Lung (tissue), 12 donors: Measurements from ENCODE around the gene KCNQ2. TPM values are rescaled to one million over a fixed set of nuclear protein-coding genes. Genes with fewer than 3 reads are reported as not detected.

Source experiments
- ATAC-seq: fragments of 200-7000 bp; cut with Tn5 transposase; one replicate; pipeline ENCODE4 v1.9.1; 2020; ENCODE audit warnings: moderate number of reproducible peaks; ENCODE audit not compliant: insufficient read depth, low FRiP score
- DNase-seq, 3 donors: peaks; one replicate each; pipeline ENCODE4 v3.0.0-alpha.2; 2013 to 2017
- H3K27ac ChIP-seq, 2 donors: one replicate each; pipeline ENCODE4 v1.5.1; 2013; ENCODE audit warnings: mild to moderate bottlenecking in 2 of 2, moderate library complexity in 2 of 2, control low read depth in 1 of 2, inconsistent platforms in 1 of 2, low read depth in 1 of 2, low read length in 1 of 2
- H3K27me3 ChIP-seq, 3 donors: one replicate each; pipeline ENCODE4 v1.5.1; 2013; ENCODE audit warnings: low read length in 2 of 3; ENCODE audit not compliant: control insufficient read depth in 3 of 3, insufficient read depth in 3 of 3
- H3K36me3 ChIP-seq, 4 donors: one replicate each; pipeline ENCODE4 v1.5.1; 2013; ENCODE audit warnings: low read length in 4 of 4, mild to moderate bottlenecking in 1 of 4, moderate library complexity in 1 of 4; ENCODE audit not compliant: control insufficient read depth in 4 of 4, insufficient read depth in 4 of 4
- H3K4me1 ChIP-seq, 5 donors: one replicate each; pipeline ENCODE4 v1.5.1; 2013; ENCODE audit warnings: low read length in 5 of 5, mild to moderate bottlenecking in 2 of 5, moderate library complexity in 1 of 5; ENCODE audit not compliant: control insufficient read depth in 5 of 5, insufficient read depth in 5 of 5
- H3K4me3 ChIP-seq: one replicate; pipeline ENCODE4 v1.5.1; 2013; ENCODE audit warnings: mild to moderate bottlenecking, control low read depth, moderate library complexity
- H3K9ac ChIP-seq, 2 donors: one replicate each; pipeline ENCODE4 v1.5.1; 2013; ENCODE audit warnings: low read length in 2 of 2, control low read depth in 1 of 2; ENCODE audit not compliant: insufficient read depth in 1 of 2
- H3K9me3 ChIP-seq, 4 donors: one replicate each; pipeline ENCODE4 v1.5.1; 2013; ENCODE audit warnings: low read length in 3 of 4, mild to moderate bottlenecking in 1 of 4, moderate library complexity in 1 of 4; ENCODE audit not compliant: control insufficient read depth in 4 of 4, insufficient read depth in 3 of 4
- WGBS, 2 donors: extraction: QIAGEN DNeasy Blood & Tissue Kit; methylation state at CpG; one replicate each; pipeline ENCODE4 v1.1.7; 2013; 5-methylcytosine and 5-hydroxymethylcytosine counted together
- polyA plus RNA-seq, 2 donors: library from polyadenylated mRNA; stranded (reverse); fragments of 200-250 nt; gene quantifications; one replicate each; pipeline ENCODE4 v1.2.1, GENCODE V29; 2013
- total RNA-seq, 2 donors: library from RNA; depleted of rRNA in 1 of 2; stranded (reverse); fragments of >200 nt in 1 of 2; gene quantifications; one replicate each; pipeline ENCODE4 v1.2.1, GENCODE V29; 2014 to 2021
- TF ChIP-seq, protein P1 (sequence below): IDR thresholded peaks from 2 replicates; pipeline ENCODE4 v1.5.1; 2012; ENCODE audit warnings: mild to moderate bottlenecking; ENCODE audit errors: control extremely low read depth, extremely low read depth
- donor health status: control.
- donor health status: control.
- donor health status: Bipolar disorder and iron deficiency.
- donor health status: healthy.
- donor health status: DM: yes; HTN: yes; CAD: no.

The KCNQ2 gene
- total and polyA plus RNA-seq, 4 donors, result 0.18 to 6.8 (median 0.28) TPM; not detected in 1

DNA sequence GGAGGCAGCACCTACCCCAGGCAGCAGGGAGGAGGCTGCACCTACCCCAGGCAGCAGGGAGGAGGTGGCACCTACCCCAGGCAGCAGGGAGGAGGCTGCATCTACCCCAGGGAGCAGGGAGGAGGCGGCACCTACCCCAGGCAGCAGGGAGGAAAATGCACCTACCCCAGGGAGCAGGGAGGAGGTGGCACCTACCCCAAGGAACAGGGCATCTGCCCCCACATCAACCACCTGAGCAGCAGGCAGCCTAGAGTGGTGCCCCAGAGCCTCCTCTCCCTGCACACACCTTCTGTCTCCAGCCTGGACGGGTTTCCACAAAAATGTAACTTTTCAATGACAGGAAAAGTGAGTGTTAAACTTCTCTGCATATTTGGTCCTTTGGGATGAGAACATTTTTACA, 10.2 kb downstream of the KCNQ2 start:
- DNase-seq (no peak), ATAC-seq (no peak)
- Histone ChIP-seq H3K27me3 (peaks cover 0 to 14% (median 6%) of the 10 kb centered on the region in 3 donors), H3K27ac (no peak overlapping the region), H3K9me3 (no peaks in the 10 kb centered on the region), H3K9ac (no peak overlapping the region), H3K36me3 (no peaks in the 10 kb centered on the region), H3K4me3 (no peak overlapping the region), H3K4me1 (peaks cover 0 to 7% (median 0%) of the 10 kb centered on the region in 5 donors)
- TF ChIP-seq, protein P1, sequence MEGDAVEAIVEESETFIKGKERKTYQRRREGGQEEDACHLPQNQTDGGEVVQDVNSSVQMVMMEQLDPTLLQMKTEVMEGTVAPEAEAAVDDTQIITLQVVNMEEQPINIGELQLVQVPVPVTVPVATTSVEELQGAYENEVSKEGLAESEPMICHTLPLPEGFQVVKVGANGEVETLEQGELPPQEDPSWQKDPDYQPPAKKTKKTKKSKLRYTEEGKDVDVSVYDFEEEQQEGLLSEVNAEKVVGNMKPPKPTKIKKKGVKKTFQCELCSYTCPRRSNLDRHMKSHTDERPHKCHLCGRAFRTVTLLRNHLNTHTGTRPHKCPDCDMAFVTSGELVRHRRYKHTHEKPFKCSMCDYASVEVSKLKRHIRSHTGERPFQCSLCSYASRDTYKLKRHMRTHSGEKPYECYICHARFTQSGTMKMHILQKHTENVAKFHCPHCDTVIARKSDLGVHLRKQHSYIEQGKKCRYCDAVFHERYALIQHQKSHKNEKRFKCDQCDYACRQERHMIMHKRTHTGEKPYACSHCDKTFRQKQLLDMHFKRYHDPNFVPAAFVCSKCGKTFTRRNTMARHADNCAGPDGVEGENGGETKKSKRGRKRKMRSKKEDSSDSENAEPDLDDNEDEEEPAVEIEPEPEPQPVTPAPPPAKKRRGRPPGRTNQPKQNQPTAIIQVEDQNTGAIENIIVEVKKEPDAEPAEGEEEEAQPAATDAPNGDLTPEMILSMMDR, result no peak
- 67 to 70% methylated on average over 2 of the region's 2 CpGs for WGBS, 2 donors

DNA sequence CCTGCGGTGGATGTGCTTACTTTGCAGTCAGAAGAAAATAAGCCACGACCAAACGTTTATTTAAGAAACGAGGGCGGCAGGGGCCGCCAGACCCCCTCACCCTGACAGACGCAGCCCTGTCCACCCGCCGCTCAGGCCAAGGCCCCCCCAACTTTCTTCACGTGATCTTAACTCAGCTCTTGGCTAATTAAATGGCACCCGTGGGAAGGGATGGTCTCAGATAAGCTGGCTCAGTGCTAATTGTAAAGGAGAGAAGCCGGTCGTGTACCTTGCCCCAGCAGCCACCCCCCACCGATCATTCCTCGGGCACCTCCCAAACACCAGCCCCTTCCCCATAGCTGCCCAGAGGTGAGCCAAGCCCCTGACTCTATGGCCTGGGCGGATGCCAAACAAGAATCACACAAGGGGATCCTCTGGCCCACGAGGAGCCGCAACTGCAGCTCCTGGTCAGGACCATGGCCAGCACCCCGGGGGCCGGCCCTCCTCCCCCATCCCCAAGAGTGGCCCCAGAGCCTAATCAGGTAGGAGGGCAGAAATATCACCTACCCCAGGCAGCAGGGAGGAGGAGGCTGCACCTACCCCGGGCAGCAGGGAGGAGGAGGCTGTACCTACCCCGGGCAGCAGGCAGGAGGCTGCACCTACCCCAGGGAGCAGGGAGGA, 11.2 kb downstream of the KCNQ2 start:
- H3K9me3 ChIP-seq, result peaks cover 0 to 2% (median 0%) of the 10 kb centered on the region in 4 donors
- WGBS, 2 donors, result 38 to 51% methylated on average over 22 of the region's 22 CpGs
- ATAC-seq (no peak), DNase-seq (no peak)
- H3K4me1 ChIP-seq, result peaks cover 0 to 17% (median 0%) of the 10 kb centered on the region in 5 donors
- H3K36me3 ChIP-seq, result no peaks in the 10 kb centered on the region
- TF ChIP-seq, protein P1, result no peak
- H3K9ac ChIP-seq, result no peak overlapping the region
- no peak overlapping the region for H3K4me3 ChIP-seq
- H3K27ac ChIP-seq, result no peak overlapping the region
- H3K27me3 ChIP-seq, result peaks cover 0 to 9% (median 6%) of the 10 kb centered on the region in 3 donors

DNA sequence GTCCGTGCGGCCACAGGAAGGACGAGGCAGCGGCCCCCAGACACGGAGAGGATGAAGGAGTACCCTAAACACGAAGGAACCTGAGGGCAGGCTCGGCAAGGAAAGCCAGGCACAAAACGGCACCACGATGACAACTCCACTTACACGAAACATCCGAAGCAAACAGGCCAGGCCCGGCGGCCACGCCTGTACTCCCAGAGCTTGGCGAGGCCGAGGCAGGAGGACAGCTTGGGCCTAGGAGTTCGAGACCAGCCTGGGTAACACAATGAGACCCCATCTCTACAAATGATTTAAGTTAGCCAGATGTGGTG, 13.4 kb downstream of the KCNQ2 start:
- Histone ChIP-seq H3K9me3 (peaks cover 0 to 3% (median 0%) of the 10 kb centered on the region in 4 donors), H3K27me3 (peaks cover 0 to 9% (median 3%) of the 10 kb centered on the region in 3 donors), H3K9ac (no peak overlapping the region), H3K4me1 (peaks cover 0 to 33% (median 0%) of the 10 kb centered on the region in 5 donors), H3K27ac (no peak overlapping the region), H3K36me3 (no peaks in the 10 kb centered on the region), H3K4me3 (no peak overlapping the region)
- TF ChIP-seq, protein P1, result no peak
- WGBS, 2 donors, result 80 to 85% methylated on average over 17 of the region's 17 CpGs
- ATAC-seq (no peak), DNase-seq (no peak)
